Measurements from ENCODE around the gene MAP3K13.
"Not testable (repeated sequence)": the region's sequence is repeated elsewhere in the genome, so short reads cannot be mapped to it uniquely, and the experiment has no call there.

Gene MAP3K13

GRCh38 chr3:185342459-185343174, 20.3 kb upstream of the MAP3K13 start:
- no peak for DNase-seq

- no peak for DNase-seq
These were observed 15.5 kb upstream of the MAP3K13 start for GRCh38 chr3:185347399-185347798.

GRCh38 chr3:185350841-185351240, 12.1 kb upstream of the MAP3K13 start:
- DNase-seq: no peak

GRCh38 chr3:185351396-185351795, 11.5 kb upstream of the MAP3K13 start:
- DNase-seq: no peak

- DNase-seq: no peak
These were observed 9.7 kb upstream of the MAP3K13 start for GRCh38 chr3:185353225-185353624.

- peak; percentile 96 for DNase-seq
These were observed 8.9 kb upstream of the MAP3K13 start for GRCh38 chr3:185353823-185354614.

- no peak for DNase-seq
These were observed 6.4 kb upstream of the MAP3K13 start for GRCh38 chr3:185356499-185356898.

- DNase-seq: no peak
These were observed 1.0 kb upstream of the MAP3K13 start for GRCh38 chr3:185361920-185362319.

- no peak for DNase-seq
These were observed 797 bp downstream of the MAP3K13 start for GRCh38 chr3:185363662-185364203.

GRCh38 chr3:185365291-185366073, 2.5 kb downstream of the MAP3K13 start:
- DNase-seq: no peak

- DNase-seq: no peak
These were observed 3.1 kb downstream of the MAP3K13 start for GRCh38 chr3:185366074-185366335.

- DNase-seq: no peak
These were observed 4.0 kb downstream of the MAP3K13 start for GRCh38 chr3:185366913-185367312.

- not testable (repeated sequence) for DNase-seq
These were observed 7.4 kb downstream of the MAP3K13 start for GRCh38 chr3:185370349-185370748.

- DNase-seq: no peak
These were observed 8.6 kb downstream of the MAP3K13 start for GRCh38 chr3:185371306-185372074.

GRCh38 chr3:185381320-185382058, 18.6 kb downstream of the MAP3K13 start:
- no peak for DNase-seq

GRCh38 chr3:185382154-185382553, 19.2 kb downstream of the MAP3K13 start:
- no peak for DNase-seq

- not testable (repeated sequence) for DNase-seq
These were observed 23.6 kb downstream of the MAP3K13 start for GRCh38 chr3:185386515-185386914.

GRCh38 chr3:185387646-185388045, 24.7 kb downstream of the MAP3K13 start:
- DNase-seq: no peak

GRCh38 chr3:185393055-185393454, 30.1 kb downstream of the MAP3K13 start:
- DNase-seq: no peak

GRCh38 chr3:185397676-185398075, 34.7 kb downstream of the MAP3K13 start:
- DNase-seq: no peak

- DNase-seq: no peak
These were observed 37.1 kb downstream of the MAP3K13 start for GRCh38 chr3:185399737-185400667.

Measured in NCI-H1105 treated with DMSO at 0.1 percent for 48 hours (cell line).